GM21526 (cell line): ENCODE data around the gene ALDH1L1.
"Not testable (repeated sequence)": the region's sequence is repeated elsewhere in the genome, so short reads cannot be mapped to it uniquely, and the experiment has no call there.

Experiments used
- ATAC-seq: cut with Tn5 transposase; IDR thresholded peaks from one replicate; pipeline ENCODE4 v1.9.1; 2021; ENCODE audit warnings: moderate library complexity; ENCODE audit not compliant: unreplicated experiment, low FRiP score

The ALDH1L1 gene

DNA sequence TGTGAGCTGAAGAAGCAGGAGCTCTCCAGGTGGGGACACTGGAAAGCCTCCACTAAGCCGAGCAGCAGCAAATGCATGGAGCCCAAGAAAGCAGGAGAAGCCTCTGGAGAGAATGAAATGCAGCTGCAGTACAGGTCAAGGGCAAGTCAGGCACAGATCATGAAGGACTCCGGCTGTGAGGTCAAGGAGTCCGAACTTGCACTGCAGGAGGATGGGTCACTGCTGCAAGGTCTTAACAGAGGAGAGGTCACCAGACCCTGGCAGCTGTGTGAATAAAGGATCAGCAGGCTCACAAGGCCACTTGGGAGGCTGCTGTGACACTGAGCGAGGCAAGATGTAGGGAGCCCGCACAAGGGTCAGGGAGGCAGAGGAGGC, 71.7 kb downstream of the ALDH1L1 start:
- no peak for ATAC-seq

GRCh38 chr3:126107957-126108675, 72.3 kb downstream of the ALDH1L1 start:
- ATAC-seq: no peak

DNA sequence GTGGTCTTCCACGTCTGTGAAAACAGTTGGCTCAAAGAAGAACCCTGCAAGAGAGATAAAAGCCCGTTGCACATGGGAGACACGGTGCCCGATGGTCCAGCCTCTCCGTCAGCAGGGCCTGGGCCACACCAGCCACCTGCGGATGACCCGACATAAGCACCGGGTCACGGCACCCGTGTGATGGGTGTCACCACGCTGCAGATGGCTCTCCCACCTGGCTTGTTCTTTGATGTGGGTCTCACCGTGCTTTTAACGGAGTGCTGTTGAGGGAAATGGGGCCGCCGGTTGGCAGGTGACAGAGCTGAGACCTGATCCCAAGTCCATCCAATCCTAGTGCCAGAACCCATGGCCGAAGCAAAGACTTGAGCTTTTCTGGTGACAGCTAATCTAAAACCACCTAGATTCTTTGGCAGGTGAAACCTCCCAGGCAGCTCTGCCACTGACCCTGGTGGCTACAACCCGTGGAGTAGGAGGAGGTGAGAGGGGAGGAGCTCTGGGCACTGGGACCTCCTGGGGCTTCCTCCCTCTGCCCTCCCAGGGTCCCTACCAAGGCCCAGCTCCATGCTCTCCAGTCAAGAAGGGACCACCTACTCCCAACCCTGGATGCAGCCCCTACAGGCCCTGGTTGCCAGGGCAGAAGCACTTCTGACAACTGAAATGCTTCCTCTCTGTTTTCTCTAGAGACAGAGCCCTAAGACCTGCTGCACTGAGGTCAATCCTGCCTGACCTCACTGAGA, 73.0 kb downstream of the ALDH1L1 start:
- no peak for ATAC-seq

GRCh38 chr3:126106336-126107202, 73.8 kb downstream of the ALDH1L1 start:
- ATAC-seq: no peak

DNA sequence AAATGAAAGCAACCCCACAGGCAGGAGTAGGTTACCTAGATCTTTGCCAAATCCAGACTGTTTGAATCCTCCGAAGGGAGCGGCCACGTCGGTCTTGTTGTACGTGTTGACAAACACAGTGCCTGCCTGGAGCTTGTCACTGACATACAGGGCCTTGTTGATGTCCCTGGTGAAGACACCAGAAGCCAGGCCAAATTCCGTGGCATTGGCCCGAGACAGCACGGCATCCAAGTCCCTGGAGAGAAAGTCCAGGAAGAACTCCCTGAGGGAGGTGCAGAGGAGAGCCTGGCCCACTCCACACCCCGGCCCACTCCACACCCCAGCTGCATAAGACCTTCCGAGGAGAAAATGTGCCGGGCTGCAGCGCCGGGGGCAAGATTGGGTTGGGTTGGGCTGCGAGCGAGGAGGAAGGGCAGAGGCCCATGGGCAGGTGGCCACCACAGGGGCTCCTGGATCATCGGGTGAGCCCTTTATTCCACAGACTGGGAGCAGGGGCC, 74.6 kb downstream of the ALDH1L1 start:
- ATAC-seq: no peak

DNA sequence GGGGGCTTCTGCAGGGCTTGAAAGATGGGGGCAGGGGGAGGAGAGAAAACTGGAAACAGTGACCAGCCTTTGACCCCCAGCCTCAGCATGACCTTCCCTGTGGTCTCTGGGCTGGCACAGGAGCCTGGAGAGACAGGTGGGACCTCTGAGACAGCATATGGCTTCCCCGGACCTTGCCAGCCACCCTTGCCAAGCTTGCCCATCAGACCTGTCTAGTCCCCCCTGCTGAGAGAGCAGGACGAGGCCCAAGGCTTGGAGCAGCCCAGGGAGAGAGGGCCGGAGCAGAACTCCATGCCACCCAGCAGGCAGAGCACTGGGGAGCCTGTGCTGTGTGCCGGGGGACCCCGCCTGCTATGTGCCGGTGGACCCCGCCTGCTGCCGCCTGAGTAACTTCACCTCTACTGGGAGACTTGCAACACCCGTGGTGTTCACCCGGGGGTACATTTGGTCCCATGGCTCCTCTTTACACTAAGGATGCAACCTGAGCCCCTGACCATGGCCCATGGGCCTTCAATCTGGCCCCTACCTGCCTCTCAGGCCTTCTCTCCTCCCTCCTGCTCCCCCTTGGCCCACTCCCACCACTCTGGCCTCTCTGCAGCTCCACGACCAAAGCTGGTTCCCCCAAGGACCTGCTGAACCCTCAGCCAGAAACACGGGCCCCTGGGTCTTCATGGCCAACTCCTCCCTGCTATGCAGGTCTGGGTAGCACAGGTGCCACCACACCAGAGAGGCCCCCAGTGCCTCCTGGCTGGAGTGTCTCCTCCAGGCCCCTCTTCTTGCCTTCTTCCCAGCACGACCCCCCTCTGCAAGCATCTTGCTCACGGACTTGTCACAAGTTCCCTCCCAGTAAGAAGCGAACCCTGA, 75.4 kb downstream of the ALDH1L1 start:
- ATAC-seq: no peak

DNA sequence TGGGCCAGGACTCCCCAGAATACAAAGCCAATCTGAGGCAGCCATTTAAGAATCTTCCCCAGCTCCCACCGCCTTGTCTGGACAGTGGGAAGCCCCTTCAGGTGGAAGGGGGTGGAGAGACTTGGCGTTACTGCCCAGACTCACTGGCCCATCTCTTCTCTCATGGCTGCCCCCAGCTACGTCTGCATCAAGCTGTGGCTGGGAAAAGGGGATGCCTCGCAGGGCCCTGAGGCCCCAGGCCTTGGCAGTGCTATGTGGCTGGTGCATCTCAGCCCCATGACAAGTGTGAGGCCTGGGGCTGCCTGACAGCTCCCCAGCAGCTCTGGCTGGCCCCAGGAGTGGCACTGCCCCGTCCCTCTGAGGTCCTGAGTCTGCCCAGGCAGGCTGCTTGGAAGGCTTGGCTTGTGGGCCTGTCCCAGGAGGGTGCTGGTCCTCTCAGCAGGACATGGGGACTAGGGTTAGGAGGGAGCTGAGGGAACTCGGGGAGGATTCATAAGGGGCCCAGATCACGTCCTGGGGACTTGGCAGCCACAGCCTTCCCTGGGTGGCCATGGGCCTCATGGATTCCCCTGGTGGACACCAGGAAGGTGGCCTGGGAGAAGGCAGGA, 76.3 kb downstream of the ALDH1L1 start:
- ATAC-seq: no peak

GRCh38 chr3:126103121-126104027, 77.0 kb downstream of the ALDH1L1 start:
- ATAC-seq: no peak

DNA sequence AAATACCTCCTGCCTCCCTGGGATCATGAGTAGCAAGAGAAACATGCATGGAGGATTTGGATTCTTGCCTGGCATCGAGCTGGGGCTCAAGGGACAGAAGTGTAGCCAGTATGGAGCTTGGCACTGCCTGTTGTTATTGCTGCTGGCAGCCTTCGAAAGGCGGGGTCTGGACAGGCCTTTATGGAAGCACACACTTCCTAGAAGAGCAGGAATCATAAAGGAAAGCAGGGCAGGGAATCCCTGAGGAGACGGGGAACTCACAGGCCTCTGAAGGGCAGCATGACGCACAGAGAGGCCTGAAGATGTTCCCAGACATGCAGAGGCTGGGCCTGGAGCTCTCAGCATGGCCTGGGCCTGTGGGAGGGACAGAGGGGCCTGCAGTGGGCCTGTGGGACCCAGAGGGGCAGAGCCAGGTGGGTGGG, 77.8 kb downstream of the ALDH1L1 start:
- no peak for ATAC-seq

DNA sequence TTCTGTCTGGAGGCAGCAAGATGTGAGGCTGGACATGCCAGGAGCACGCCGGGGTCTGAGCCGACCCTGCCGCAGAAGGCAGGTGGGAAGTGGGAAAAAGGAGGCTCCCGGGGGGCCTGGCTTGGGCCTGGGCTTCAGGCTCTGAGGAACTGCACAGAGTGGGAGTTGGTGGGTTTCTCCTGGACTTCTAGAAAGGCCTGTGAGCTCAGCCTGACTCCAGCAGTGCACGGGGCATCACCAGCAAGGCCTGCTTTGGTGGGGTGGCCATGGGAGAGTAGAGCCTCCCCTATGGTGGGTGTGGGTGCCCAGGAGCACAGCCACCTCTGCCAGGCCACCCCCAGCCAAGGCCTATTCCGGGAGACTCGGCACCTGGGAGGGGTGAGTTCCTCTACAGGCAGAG, 78.4 kb downstream of the ALDH1L1 start:
- ATAC-seq: no peak

DNA sequence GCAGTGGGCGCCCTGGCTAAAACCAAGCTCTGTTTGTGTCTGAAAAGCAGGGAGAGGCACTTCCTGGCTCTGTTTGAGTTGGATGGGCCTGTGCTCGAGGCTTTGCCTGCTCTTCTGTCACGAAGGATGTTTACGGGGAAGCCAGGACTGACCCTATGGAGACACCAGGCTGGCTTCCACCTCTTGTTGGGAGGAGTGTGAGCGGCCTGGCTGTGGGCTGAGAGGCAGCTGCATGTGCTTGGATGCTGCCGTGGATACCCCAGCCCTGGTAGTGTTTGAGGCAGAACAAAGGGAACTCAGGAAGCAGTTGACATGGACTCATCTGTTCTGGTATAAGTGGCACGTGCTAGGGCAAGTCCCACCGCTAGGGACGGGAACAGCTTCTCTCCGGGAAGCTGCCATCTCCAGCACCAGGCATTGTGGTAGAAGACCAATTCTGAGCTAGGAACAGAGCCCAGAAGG, 78.8 kb downstream of the ALDH1L1 start:
- no peak for ATAC-seq

- no peak for ATAC-seq
Observed at GRCh38 chr3:126100634-126101301, 79.6 kb downstream of the ALDH1L1 start.

DNA sequence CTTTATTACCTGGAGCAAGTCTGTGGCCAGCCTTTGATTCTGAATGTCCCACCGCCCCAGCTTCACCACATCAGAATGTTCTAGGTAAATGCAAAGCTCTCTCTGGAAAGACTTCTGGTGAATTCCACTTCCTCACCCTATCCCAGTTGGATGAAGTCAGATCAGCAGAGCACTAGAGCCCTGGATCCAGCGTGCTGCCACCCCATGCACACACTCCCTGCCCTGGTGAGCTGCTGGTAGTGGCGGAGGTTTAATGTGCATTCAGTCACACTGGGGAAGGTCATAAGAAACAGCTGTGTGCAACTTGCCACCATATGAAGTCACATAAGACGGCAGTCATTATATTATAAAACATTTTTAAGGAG, 80.1 kb downstream of the ALDH1L1 start:
- no peak for ATAC-seq

DNA sequence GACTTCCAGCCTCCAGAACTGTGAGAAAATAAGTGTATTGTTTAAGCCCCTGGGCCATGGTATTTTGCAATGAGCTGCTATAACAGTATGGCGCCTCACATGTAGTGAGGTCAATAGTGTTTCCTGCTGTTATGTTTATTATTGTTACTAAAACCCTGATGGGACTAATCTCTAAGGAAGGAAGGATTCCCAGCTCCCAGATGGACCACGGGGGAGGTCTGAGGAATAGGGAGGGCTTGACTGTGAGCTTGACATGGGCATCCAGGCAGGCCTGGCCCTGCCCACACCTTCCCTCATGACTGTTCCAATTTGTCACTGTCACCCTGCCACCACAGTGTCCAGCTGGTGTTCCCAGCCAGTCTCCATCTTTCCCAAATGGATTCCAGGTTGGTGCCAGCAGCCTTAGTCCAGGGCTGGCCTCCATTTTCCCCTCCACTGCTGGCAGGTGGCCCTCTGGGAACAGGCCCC, 82.0 kb downstream of the ALDH1L1 start:
- no peak for ATAC-seq

GRCh38 chr3:126097801-126098200, 82.6 kb downstream of the ALDH1L1 start:
- no peak for ATAC-seq

DNA sequence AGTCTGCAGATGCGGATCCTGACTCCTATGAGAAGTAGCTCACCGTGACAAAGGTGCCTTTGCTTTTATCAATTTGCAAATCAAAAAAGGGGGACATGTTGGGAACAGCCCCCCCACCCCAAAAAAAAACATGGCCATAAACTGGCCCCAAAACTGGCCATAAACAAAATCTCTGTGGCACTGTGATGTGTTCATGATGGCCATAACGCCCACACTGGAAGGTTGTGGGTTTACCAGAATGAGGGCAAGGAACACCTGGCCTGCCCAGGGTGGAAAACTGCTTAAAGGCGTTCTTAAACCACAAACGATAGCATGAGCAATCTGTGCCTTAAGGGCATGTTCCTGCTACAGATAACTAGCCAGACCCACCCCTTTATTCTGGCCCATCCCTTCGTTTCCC, 84.1 kb downstream of the ALDH1L1 start:
- ATAC-seq: not testable (repeated sequence)

DNA sequence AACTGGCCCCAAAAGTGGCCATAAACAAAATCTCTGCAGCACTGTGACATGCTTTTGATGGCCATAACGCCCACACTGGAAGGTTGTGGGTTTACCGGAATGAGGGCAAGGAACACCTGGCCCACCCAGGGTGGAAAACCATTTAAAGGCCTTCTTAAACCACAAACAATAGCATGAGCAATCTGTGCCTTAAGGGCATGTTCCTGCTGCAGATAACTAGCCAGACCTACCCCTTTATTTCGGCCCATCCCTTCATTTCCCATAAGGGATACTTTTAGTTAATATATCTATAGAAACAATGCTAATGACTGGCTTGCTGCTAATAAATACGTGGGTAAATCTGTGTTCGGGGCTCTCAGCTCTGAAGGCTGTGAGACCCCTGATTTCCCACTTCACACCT, 88.3 kb downstream of the ALDH1L1 start:
- not testable (repeated sequence) for ATAC-seq
